NT2/D1 (cell line): ENCODE results near the gene CTIF.
A peak's percentile ranks its signal among the peaks of the same experiment; 100 is the strongest.

Source experiments
- DNase-seq: peaks from one replicate; pipeline ENCODE4 v3.0.0-alpha.2; 2011; ENCODE audit warnings: low read depth, low spot score
- H3K27me3 ChIP-seq: 2 replicates; pipeline ENCODE4 v1.6.0; 2011; ENCODE audit warnings: mild to moderate bottlenecking; ENCODE audit not compliant: insufficient read length, insufficient read depth
- H3K36me3 ChIP-seq: 2 replicates; pipeline ENCODE4 v1.6.1; 2011; ENCODE audit warnings: mild to moderate bottlenecking, low read length, mixed read lengths; ENCODE audit not compliant: insufficient read depth, insufficient read length
- H3K4me1 ChIP-seq: 2 replicates; pipeline ENCODE4 v1.5.1; 2011; ENCODE audit not compliant: insufficient read depth, insufficient read length
- H3K4me3 ChIP-seq: 2 replicates; pipeline ENCODE4 v1.5.1; 2011; ENCODE audit warnings: low read depth; ENCODE audit not compliant: insufficient read length
- H3K9ac ChIP-seq: 2 replicates; pipeline ENCODE4 v1.6.0; 2011; ENCODE audit warnings: low read depth; ENCODE audit not compliant: insufficient read length
- H3K9me3 ChIP-seq: 2 replicates; pipeline ENCODE4 v1.5.1; 2011; ENCODE audit warnings: mild to moderate bottlenecking, low read length; ENCODE audit not compliant: insufficient read depth
- SUZ12 ChIP-seq: IDR thresholded peaks from 2 replicates; pipeline ENCODE4 v1.6.1; 2011; ENCODE audit not compliant: insufficient read length, insufficient read depth; ENCODE audit errors: extremely low read depth
- YY1 ChIP-seq: IDR thresholded peaks from 2 replicates; pipeline ENCODE4 v1.6.1; 2011; ENCODE audit not compliant: insufficient read length, insufficient read depth
- ZNF274 ChIP-seq: IDR thresholded peaks from 2 replicates; pipeline ENCODE4 v1.6.1; 2011; ENCODE audit warnings: mild to moderate bottlenecking, low read depth, low read length

CTIF gene

DNA sequence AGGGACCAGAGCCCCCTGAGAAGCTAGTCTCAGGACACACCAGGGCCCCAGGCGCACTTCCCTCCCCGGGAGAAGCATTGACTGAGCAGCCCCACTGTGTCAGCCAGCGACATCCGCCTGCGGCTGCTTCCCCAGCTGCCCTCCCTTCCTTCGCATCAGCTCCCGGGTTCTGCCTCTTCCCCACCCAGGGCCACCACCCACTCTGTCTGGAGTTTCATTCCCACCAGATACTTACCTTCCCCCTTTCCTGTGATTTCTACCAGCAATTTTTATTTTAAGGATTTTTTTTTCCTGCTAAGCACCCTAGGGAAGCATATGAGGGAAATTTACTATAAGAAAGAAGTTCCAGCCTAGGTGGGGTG, 312.7 kb downstream of the CTIF start:
- peaks cover 19% of the 10 kb centered on the region for H3K4me1 ChIP-seq
- H3K4me3 ChIP-seq, result no peak overlapping the region
- peak overlapping the region; percentile 70 for H3K9ac ChIP-seq
- no peaks in the 10 kb centered on the region for H3K9me3 ChIP-seq
- DNase-seq, result no peak
- TF ChIP-seq ZNF274 (no peak), YY1 (no peak), SUZ12 (no peak)
- no peaks in the 10 kb centered on the region for H3K36me3 ChIP-seq
- H3K27me3 ChIP-seq, result no peaks in the 10 kb centered on the region

DNA sequence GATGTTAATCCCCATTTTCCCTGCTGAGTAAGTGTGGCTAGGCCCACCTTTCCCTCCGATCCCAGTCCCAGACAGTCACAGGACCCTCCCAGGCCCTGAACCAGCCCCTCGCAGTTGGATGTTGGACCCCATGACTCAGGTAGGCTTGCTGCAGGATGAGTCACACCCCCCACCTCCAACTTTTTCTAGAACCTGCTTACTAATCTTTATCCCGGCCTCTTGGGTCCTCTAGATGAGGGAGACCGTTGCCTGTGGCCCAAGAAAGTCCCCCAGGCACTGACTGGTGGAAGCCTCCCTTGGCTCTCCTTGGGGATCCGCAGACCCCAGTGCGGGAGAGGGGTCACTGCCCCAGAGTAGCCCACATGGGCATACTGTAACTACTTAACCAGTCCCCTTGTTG, 313.5 kb downstream of the CTIF start:
- TF ChIP-seq SUZ12, result no peak
- TF ChIP-seq ZNF274, result no peak
- TF ChIP-seq YY1, result no peak
- no peak for DNase-seq
- H3K9me3 ChIP-seq, result no peaks in the 10 kb centered on the region
- no peak overlapping the region for H3K4me3 ChIP-seq
- H3K4me1 ChIP-seq, result peaks cover 19% of the 10 kb centered on the region
- no peaks in the 10 kb centered on the region for H3K27me3 ChIP-seq
- H3K9ac ChIP-seq, result peak overlapping the region; percentile 23
- peaks cover 3% of the 10 kb centered on the region for H3K36me3 ChIP-seq

DNA sequence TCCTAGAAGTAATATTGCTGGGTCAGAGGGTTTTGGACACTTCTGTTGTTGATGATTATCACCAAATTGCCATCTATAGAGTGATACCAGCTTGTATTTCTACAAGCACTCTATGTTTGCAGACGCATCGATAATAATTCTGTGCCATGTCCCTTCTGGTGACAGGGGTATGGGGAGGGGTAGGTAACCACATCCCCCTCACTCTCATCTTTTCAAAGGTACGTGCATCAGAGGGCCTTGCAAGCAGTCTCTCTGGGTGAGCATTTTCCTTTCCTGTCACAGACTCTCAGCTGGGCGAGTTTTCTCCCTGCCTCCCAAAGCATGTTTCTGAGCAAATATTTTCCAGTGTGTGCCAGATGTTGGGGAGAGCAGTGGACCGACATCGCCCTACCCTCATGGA, 314.0 kb downstream of the CTIF start:
- no peak overlapping the region for H3K9ac ChIP-seq
- no peak overlapping the region for H3K4me3 ChIP-seq
- peaks cover 18% of the 10 kb centered on the region for H3K4me1 ChIP-seq
- no peaks in the 10 kb centered on the region for H3K27me3 ChIP-seq
- peaks cover 3% of the 10 kb centered on the region for H3K36me3 ChIP-seq
- DNase-seq, result no peak
- TF ChIP-seq YY1 (no peak), SUZ12 (no peak), ZNF274 (no peak)
- no peaks in the 10 kb centered on the region for H3K9me3 ChIP-seq

DNA sequence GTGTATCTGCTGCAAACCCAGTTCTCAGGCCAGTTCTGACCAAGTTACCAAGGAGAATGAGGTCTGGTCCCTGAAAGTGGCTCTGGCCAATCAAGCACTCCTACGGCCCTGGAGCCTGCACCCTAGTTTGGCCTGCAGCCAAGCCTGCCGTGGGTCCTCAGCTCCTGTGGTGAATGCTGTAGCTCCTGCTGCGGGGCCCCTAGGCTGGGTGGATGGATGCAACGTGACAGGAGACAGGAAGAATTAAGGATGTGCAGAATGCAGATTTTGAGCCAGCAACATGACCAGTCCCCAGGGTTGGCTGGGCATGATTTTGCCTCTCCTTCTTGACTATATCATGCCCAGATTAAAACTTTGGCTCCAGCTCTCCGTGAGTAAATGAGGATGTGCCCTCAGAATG, 314.8 kb downstream of the CTIF start:
- no peak overlapping the region for H3K4me3 ChIP-seq
- TF ChIP-seq YY1 (no peak), ZNF274 (no peak), SUZ12 (no peak)
- peaks cover 4% of the 10 kb centered on the region; the same call in 1 of the 2 replicates for H3K9me3 ChIP-seq
- no peak overlapping the region for H3K9ac ChIP-seq
- DNase-seq, result no peak
- no peaks in the 10 kb centered on the region for H3K27me3 ChIP-seq
- peaks cover 6% of the 10 kb centered on the region for H3K36me3 ChIP-seq
- peaks cover 11% of the 10 kb centered on the region for H3K4me1 ChIP-seq

DNA sequence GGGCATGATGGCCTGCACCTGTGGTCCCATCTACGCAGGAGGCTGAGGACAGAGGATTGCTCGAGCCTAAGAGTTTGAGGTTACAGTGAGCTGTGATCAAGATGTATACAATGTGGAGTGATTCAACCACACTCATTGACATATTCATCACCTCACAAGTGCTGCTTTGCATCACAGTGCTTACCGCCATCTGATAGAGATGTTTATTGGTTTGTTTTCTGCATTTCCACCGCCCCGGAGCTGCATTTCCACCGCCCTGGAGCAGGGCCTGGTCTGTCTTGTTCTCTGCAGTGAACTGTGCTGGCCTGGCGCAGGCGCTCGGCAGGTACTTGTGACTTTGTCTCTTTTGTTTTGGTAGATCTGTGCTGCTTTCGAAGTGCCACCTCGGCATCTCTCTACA, 315.9 kb downstream of the CTIF start:
- TF ChIP-seq SUZ12, result no peak
- no peak for TF ChIP-seq YY1
- no peak for TF ChIP-seq ZNF274
- no peak for DNase-seq
- H3K4me3 ChIP-seq, result no peak overlapping the region

DNA sequence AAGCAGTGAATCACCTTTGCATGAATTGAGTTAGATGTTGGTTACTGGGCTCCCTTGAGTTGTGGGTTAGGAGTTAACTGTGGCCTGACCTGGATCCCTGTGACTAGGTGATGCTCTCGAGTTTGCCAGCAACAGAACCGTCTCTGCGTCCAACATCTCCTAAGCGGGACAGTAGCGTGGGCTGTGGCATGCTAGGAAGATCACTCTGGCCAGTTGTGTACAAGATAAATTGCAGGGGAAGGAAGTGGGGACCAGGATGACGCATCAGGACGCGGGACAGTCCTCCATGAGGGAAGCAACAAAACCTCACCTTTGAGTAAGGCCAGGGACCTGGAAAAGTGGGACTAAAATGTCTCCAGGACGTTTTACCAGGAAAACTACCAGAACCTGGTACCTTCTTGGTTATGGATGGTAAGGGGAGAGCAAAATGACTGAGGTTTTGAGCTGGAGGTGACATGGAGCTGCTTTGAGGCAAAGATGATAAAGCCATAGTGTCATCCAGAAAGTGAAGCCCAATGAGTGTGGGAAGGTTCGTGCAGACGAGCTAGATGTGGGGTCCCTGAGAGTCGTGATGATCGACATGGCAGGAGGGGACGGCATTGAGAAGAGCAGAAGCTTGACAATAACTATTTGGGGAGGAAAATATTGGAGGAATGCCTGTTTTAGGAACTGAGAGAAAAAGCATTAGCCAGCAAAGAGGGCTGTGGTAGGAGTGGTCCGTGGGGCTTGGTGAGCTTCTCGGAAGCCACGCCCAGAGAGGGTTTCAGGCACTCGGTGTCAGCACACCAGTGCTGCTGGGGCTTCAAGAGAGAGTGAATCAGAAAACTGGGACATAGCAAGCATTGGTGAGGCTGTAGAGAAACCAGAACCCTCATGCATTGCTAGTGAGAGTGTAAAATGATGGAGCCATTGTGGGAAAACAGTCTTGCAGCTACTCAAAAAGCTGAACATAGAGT, 316.9 kb downstream of the CTIF start:
- peaks cover 6% of the 10 kb centered on the region for H3K36me3 ChIP-seq
- TF ChIP-seq ZNF274 (no peak), SUZ12 (no peak), YY1 (no peak)
- H3K27me3 ChIP-seq, result no peaks in the 10 kb centered on the region
- no peak for DNase-seq
- H3K9ac ChIP-seq, result no peak overlapping the region
- no peak overlapping the region for H3K4me3 ChIP-seq
- H3K4me1 ChIP-seq, result peaks cover 16% of the 10 kb centered on the region
- H3K9me3 ChIP-seq, result peaks cover 4% of the 10 kb centered on the region; the same call in 1 of the 2 replicates

More for the DNA sequence above, 315.9 kb downstream of the CTIF start:
- Histone ChIP-seq H3K4me1 (peaks cover 18% of the 10 kb centered on the region), H3K9me3 (peaks cover 4% of the 10 kb centered on the region; the same call in 1 of the 2 replicates), H3K36me3 (peaks cover 6% of the 10 kb centered on the region), H3K9ac (no peak overlapping the region), H3K27me3 (no peaks in the 10 kb centered on the region)

DNA sequence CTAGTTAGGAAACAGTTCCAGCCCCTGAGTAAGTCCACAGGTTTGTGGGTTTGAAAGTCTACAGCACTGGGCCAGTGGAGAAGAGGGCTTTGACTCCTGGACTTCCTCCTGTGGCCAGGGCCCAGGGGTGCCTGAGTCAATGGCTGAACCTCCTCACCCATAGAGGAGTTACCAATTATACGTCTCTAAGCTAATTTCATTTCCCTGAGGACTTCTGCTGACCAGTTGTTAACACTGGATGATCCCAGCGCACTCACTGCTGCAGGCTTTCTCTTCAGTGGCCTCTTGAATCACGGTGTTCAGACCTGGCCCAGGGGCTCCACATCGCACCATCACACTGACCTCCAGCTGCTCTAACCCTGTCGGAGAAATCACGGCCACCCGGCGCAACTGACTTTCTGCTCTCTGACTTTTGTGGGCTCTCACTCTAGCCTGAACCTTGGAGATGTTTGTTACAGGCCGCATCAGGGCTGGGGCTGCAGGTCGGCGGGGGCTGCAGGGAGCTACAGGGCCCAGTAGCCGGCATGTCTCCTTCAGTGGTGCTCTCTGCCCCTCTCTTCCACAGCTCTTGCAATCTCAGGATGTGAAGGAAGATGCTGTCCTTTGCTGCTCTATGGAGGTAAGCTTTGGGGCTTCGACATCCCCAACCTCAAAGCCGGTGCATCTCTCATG, 318.3 kb downstream of the CTIF start:
- no peak for TF ChIP-seq YY1
- TF ChIP-seq SUZ12, result no peak
- no peak for TF ChIP-seq ZNF274
- H3K9ac ChIP-seq, result no peak overlapping the region
- H3K4me1 ChIP-seq, result peaks cover 16% of the 10 kb centered on the region
- no peak for DNase-seq
- H3K4me3 ChIP-seq, result no peak overlapping the region
- peaks cover 6% of the 10 kb centered on the region for H3K36me3 ChIP-seq
- H3K9me3 ChIP-seq, result peaks cover 4% of the 10 kb centered on the region; the same call in 1 of the 2 replicates
- H3K27me3 ChIP-seq, result no peaks in the 10 kb centered on the region
